BJ (cell line): ENCODE results near the gene GTPBP4. TPM values are rescaled to one million over a fixed set of nuclear protein-coding genes. Genes with fewer than 3 reads are reported as not detected.

Experiments used
- CTCF ChIA-PET: fragments of 350-600 bp; formaldehyde crosslinking; extraction: SDS; loops from one replicate; lab custom pipeline; 2021; ENCODE audit warnings: antibody characterized with exemption, inconsistent platforms; lab: Yijun Ruan, JAX
- POLR2A ChIA-PET: fragments of 300-600 bp; sonication (Branson Sonifier 250); formaldehyde crosslinking; extraction: SDS; loops from one replicate; lab custom pipeline; 2021; ENCODE audit warnings: antibody characterized with exemption; lab: Charles Lee
- DNase-seq: peaks from one replicate; pipeline ENCODE4 v3.0.0-alpha.2; 2011; ENCODE audit warnings: low read depth
- H3K27me3 ChIP-seq: 2 replicates; pipeline ENCODE4 v1.6.0; 2011; ENCODE audit warnings: low read length; ENCODE audit not compliant: control insufficient read depth, insufficient read depth
- H3K36me3 ChIP-seq: 2 replicates; pipeline ENCODE4 v1.5.1; 2011; ENCODE audit warnings: low read length; ENCODE audit not compliant: control insufficient read depth, insufficient read depth
- H3K4me3 ChIP-seq: 2 replicates; pipeline ENCODE4 v1.5.1; 2011; ENCODE audit warnings: low read depth, mild to moderate bottlenecking, control low read depth, low read length
- CTCF ChIP-seq: IDR thresholded peaks from 2 replicates; pipeline ENCODE4 v1.5.1; 2011; ENCODE audit warnings: low read depth, mild to moderate bottlenecking, control low read depth, inconsistent platforms, low read length, moderate library complexity; ENCODE audit not compliant: insufficient read depth
- polyA plus RNA-seq: library from polyadenylated mRNA; depleted of rRNA; stranded (reverse); fragments of >200 nt; gene quantifications from 2 replicates; pipeline ENCODE4 v1.2.3, GENCODE V29; 2011

Gene GTPBP4
- polyA plus RNA-seq, 1 experiment, result 17.3 TPM

- no peak for TF ChIP-seq CTCF
- Histone ChIP-seq H3K4me3 (no peak overlapping the region), H3K36me3 (peaks cover 41% of the 10 kb centered on the region), H3K27me3 (no peaks in the 10 kb centered on the region)
- CTCF ChIA-PET, result no interaction called here
- POLR2A ChIA-PET, result no interaction called here
- no peak for DNase-seq
These were observed 23.5 kb downstream of the GTPBP4 start for GRCh38 chr10:1011696-1012095.

- ChIA-PET POLR2A (no interaction called here), CTCF (no interaction called here)
- H3K4me3 ChIP-seq, result no peak overlapping the region
- no peaks in the 10 kb centered on the region for H3K27me3 ChIP-seq
- H3K36me3 ChIP-seq, result peaks cover 36% of the 10 kb centered on the region
- DNase-seq, result no peak
- TF ChIP-seq CTCF, result no peak
These were observed 27.5 kb downstream of the GTPBP4 start for GRCh38 chr10:1015688-1016087.

GRCh38 chr10:1019362-1019761 lies 31.1 kb downstream of the GTPBP4 start:
- Histone ChIP-seq H3K4me3 (no peak overlapping the region), H3K36me3 (peaks cover 21% of the 10 kb centered on the region), H3K27me3 (no peaks in the 10 kb centered on the region)
- no peak for TF ChIP-seq CTCF
- ChIA-PET POLR2A (no interaction called here), CTCF (no interaction called here)
- no peak for DNase-seq

- POLR2A ChIA-PET, result no interaction called here
- no peak for TF ChIP-seq CTCF
These were observed 32.2 kb downstream of the GTPBP4 start for GRCh38 chr10:1020460-1020859.

GRCh38 chr10:1020958-1021357 lies 32.7 kb downstream of the GTPBP4 start:
- no peak for DNase-seq
- CTCF ChIA-PET, result no interaction called here
- Histone ChIP-seq H3K36me3 (peaks cover 11% of the 10 kb centered on the region), H3K27me3 (no peaks in the 10 kb centered on the region), H3K4me3 (no peak overlapping the region)
- POLR2A ChIA-PET, result no interaction called here
- no peak for TF ChIP-seq CTCF

More at GRCh38 chr10:1020460-1020859, 32.2 kb downstream of the GTPBP4 start:
- peaks cover 15% of the 10 kb centered on the region for H3K36me3 ChIP-seq
- DNase-seq, result no peak
- CTCF ChIA-PET, result no interaction called here
- no peak overlapping the region for H3K4me3 ChIP-seq
- no peaks in the 10 kb centered on the region for H3K27me3 ChIP-seq
